Panc1 (cell line): ENCODE measurements around the gene TMEM185A. TPM values are rescaled to one million over a fixed set of nuclear protein-coding genes. Genes with fewer than 3 reads are reported as not detected.

Experiments
- ATAC-seq: fragments of 200-7000 bp; cut with Tn5 transposase; 2 replicates; pipeline ENCODE4 v1.9.1; 2020; ENCODE audit warnings: mild to moderate bottlenecking, moderate library complexity
- BruUV-seq: library from RNA; stranded (reverse); fragments of 400-500 nt; replicated peaks from 2 replicates; lab custom pipeline; 2021; lab: Mats Ljungman, UMichigan
- CTCF ChIA-PET: fragments of 300-600 bp; sonication (Branson Sonifier 250); formaldehyde crosslinking; loops from one replicate; lab custom pipeline; 2022; ENCODE audit warnings: antibody characterized with exemption; lab: Charles Lee
- POLR2A ChIA-PET: fragments of 300-600 bp; sonication (Branson Sonifier 250); formaldehyde crosslinking; loops from one replicate; lab custom pipeline; 2022; ENCODE audit warnings: antibody characterized with exemption; lab: Charles Lee
- DNase-seq: peaks from one replicate; pipeline ENCODE4 v3.0.0-alpha.2; 2010; ENCODE audit warnings: low read depth, low spot score
- H3K27ac ChIP-seq: 2 replicates; pipeline ENCODE4 v1.5.1; 2011; ENCODE audit warnings: mild to moderate bottlenecking, low read length, inconsistent platforms
- H3K27me3 ChIP-seq: fragments of 200-500 bp; sonication (Bioruptor generic); 2 replicates; pipeline ENCODE4 v1.6.0; 2014; ENCODE audit warnings: low read length, inconsistent platforms; ENCODE audit not compliant: control insufficient read depth, insufficient read depth
- H3K36me3 ChIP-seq: fragments of 200-500 bp; sonication (Bioruptor generic); 2 replicates; pipeline ENCODE4 v1.5.1; 2014; ENCODE audit warnings: inconsistent platforms, mild to moderate bottlenecking, low read length, moderate library complexity; ENCODE audit not compliant: control insufficient read depth, insufficient read depth
- H3K4me1 ChIP-seq: 2 replicates; pipeline ENCODE4 v1.5.1; 2011; ENCODE audit warnings: inconsistent platforms, mild to moderate bottlenecking, low read length, moderate library complexity; ENCODE audit not compliant: control insufficient read depth, insufficient read depth
- H3K4me3 ChIP-seq, 2 experiments: 2 replicates each; pipeline ENCODE4 v1.5.1; 2011 to 2012; ENCODE audit warnings: low read depth in 2 of 2, low read length in 2 of 2, mild to moderate bottlenecking in 2 of 2, inconsistent platforms in 1 of 2, moderate library complexity in 1 of 2
- H3K9me3 ChIP-seq: fragments of 200-500 bp; sonication (Bioruptor generic); 2 replicates; pipeline ENCODE4 v1.5.1; 2014; ENCODE audit warnings: low read depth, mild to moderate bottlenecking, inconsistent platforms, low read length, moderate library complexity; ENCODE audit not compliant: control insufficient read depth, insufficient read depth
- POLR2AphosphoS5 ChIP-seq: IDR thresholded peaks from 2 replicates; pipeline ENCODE4 v1.6.1; 2012; ENCODE audit warnings: mild to moderate bottlenecking, low read depth, low read length, moderate library complexity
- SIN3A ChIP-seq: IDR thresholded peaks from 2 replicates; pipeline ENCODE4 v1.6.1; 2012; ENCODE audit warnings: low read depth, mild to moderate bottlenecking, low read length, moderate library complexity, borderline replicate concordance; ENCODE audit not compliant: insufficient read depth
- TCF7L2 ChIP-seq: IDR thresholded peaks from 2 replicates; pipeline ENCODE4 v1.6.1; 2011; ENCODE audit warnings: mild to moderate bottlenecking, low read depth, low read length, inconsistent platforms
- in situ Hi-C: cut with HindIII; loops from 2 replicates; pipeline ENCODE4 v1.10.0; 2016; ENCODE audit warnings: low sequenced_read_pairs, low pct_unique_long_range_greater_than_20kb
- intact Hi-C: fragments of 100-400 bp; cut with micrococcal nuclease; formaldehyde crosslinking; loops from one replicate; pipeline ENCODE4 v1.10.0; 2022; ENCODE audit not compliant: unreplicated experiment
- total RNA-seq: library from RNA; stranded (reverse); gene quantifications from one replicate; pipeline ENCODE4 v1.2.1, GENCODE V29; 2021; ENCODE audit not compliant: unreplicated experiment
- TF ChIP-seq, protein P1 (sequence below), 2 experiments: IDR thresholded peaks; 2 replicates each; pipeline ENCODE4 v1.6.1; 2011 to 2012; ENCODE audit warnings: low read depth in 2 of 2, control low read depth in 1 of 2, low read length in 1 of 2, mild to moderate bottlenecking in 1 of 2, moderate library complexity in 1 of 2; ENCODE audit not compliant: insufficient read depth in 1 of 2
- TF ChIP-seq, protein P2 (sequence below): fragments of 450-650 bp; IDR thresholded peaks from 2 replicates; pipeline ENCODE4 v1.5.1; 2017; ENCODE audit warnings: mild to moderate bottlenecking

The TMEM185A gene
- total RNA-seq, 1 experiment from 2014 or later = 27.3 TPM

DNA sequence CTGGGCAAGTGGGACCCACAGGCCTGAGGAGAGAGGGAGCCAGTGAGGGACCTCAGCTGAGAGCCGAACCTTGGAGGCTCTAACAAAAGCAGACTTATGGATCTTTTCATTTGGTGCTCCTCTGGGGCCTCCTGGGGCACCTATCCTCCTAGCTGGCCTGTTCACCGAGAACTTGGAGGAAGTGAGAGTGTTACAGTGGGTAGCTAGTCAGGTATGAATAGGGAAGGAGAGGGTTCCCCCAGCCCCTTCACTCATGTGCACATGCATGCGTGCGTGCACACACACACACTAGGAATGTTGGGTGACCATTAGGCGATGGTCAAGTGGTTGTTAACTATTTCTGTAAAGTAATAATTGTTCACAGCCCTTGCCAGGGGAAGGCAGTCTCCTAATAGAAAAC lies 18.6 kb upstream of the TMEM185A start:
- H3K27me3 ChIP-seq = peaks cover 2% of the 10 kb centered on the region; the same call in 1 of the 2 replicates
- no TSS peak for BruUV-seq
- no peak overlapping the region for H3K4me3 ChIP-seq
- ChIA-PET POLR2A (no interaction called here), CTCF (no interaction called here)
- no peaks in the 10 kb centered on the region for H3K9me3 ChIP-seq
- in situ Hi-C loops (no loop called here), intact Hi-C loops (no loop called here)
- no peak overlapping the region for H3K27ac ChIP-seq
- no peak for TF ChIP-seq SIN3A
- TF ChIP-seq, protein P1, sequence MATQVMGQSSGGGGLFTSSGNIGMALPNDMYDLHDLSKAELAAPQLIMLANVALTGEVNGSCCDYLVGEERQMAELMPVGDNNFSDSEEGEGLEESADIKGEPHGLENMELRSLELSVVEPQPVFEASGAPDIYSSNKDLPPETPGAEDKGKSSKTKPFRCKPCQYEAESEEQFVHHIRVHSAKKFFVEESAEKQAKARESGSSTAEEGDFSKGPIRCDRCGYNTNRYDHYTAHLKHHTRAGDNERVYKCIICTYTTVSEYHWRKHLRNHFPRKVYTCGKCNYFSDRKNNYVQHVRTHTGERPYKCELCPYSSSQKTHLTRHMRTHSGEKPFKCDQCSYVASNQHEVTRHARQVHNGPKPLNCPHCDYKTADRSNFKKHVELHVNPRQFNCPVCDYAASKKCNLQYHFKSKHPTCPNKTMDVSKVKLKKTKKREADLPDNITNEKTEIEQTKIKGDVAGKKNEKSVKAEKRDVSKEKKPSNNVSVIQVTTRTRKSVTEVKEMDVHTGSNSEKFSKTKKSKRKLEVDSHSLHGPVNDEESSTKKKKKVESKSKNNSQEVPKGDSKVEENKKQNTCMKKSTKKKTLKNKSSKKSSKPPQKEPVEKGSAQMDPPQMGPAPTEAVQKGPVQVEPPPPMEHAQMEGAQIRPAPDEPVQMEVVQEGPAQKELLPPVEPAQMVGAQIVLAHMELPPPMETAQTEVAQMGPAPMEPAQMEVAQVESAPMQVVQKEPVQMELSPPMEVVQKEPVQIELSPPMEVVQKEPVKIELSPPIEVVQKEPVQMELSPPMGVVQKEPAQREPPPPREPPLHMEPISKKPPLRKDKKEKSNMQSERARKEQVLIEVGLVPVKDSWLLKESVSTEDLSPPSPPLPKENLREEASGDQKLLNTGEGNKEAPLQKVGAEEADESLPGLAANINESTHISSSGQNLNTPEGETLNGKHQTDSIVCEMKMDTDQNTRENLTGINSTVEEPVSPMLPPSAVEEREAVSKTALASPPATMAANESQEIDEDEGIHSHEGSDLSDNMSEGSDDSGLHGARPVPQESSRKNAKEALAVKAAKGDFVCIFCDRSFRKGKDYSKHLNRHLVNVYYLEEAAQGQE (IDR thresholded peaks at IDR 0.05; ENCODE audit: insufficient read depth in 1 of 2, low read depth in 2 of 2, low read length in 1 of 2) = no peak
- TF ChIP-seq, protein P2, sequence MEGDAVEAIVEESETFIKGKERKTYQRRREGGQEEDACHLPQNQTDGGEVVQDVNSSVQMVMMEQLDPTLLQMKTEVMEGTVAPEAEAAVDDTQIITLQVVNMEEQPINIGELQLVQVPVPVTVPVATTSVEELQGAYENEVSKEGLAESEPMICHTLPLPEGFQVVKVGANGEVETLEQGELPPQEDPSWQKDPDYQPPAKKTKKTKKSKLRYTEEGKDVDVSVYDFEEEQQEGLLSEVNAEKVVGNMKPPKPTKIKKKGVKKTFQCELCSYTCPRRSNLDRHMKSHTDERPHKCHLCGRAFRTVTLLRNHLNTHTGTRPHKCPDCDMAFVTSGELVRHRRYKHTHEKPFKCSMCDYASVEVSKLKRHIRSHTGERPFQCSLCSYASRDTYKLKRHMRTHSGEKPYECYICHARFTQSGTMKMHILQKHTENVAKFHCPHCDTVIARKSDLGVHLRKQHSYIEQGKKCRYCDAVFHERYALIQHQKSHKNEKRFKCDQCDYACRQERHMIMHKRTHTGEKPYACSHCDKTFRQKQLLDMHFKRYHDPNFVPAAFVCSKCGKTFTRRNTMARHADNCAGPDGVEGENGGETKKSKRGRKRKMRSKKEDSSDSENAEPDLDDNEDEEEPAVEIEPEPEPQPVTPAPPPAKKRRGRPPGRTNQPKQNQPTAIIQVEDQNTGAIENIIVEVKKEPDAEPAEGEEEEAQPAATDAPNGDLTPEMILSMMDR = no peak
- TF ChIP-seq TCF7L2 = no peak
- no peak for TF ChIP-seq POLR2AphosphoS5
- DNase-seq (no peak), ATAC-seq (no peak)
- H3K36me3 ChIP-seq = no peaks in the 10 kb centered on the region
- H3K4me1 ChIP-seq = no peaks in the 10 kb centered on the region

DNA sequence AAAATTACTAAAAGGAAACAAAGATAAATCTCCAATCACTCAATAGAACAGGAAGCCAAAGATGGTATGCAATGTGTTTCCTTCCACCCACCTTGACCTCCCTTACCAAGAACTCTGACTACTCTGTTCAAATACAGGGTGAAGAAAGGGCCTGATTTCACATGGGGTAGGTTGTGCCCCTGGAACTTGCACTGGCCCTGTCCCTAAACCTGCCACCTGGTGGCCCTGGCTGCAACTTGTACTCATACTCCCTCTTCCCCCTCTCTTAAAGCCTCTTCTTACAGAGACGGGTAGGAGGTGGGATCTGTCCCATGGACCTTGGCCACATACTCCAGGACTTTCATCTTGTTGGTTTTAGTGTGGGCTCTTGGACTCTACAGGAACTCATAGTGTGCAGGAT lies 17.3 kb upstream of the TMEM185A start:
- in situ Hi-C loops = no loop called here
- intact Hi-C loops = no loop called here
- Histone ChIP-seq H3K27ac (no peak overlapping the region), H3K4me1 (no peaks in the 10 kb centered on the region), H3K9me3 (no peaks in the 10 kb centered on the region), H3K36me3 (no peaks in the 10 kb centered on the region), H3K4me3 (no peak overlapping the region), H3K27me3 (peaks cover 2% of the 10 kb centered on the region; the same call in 1 of the 2 replicates)
- no peak for DNase-seq
- no peak for ATAC-seq
- POLR2A ChIA-PET = no interaction called here
- TF ChIP-seq, protein P1 (IDR thresholded peaks at IDR 0.05; ENCODE audit: insufficient read depth in 1 of 2, low read depth in 2 of 2, low read length in 1 of 2) = no peak
- TF ChIP-seq, protein P2 = no peak
- no peak for TF ChIP-seq SIN3A
- no peak for TF ChIP-seq TCF7L2
- TF ChIP-seq POLR2AphosphoS5 = no peak
- CTCF ChIA-PET = no interaction called here
- no TSS peak for BruUV-seq
